Colonic mucosa (tissue), 4 donors: ENCODE results near the gene VSIG10L2. TPM values are rescaled to one million over a fixed set of nuclear protein-coding genes. Genes with fewer than 3 reads are reported as not detected.

Source experiments
- DNase-seq: peaks from one replicate; pipeline ENCODE4 v3.0.0-alpha.2; 2020
- H3K27ac ChIP-seq: fragments of 200-600 bp; one replicate; pipeline ENCODE4 v1.8.0; 2021
- H3K27me3 ChIP-seq: fragments of 200-600 bp; one replicate; pipeline ENCODE4 v1.8.0; 2021
- H3K36me3 ChIP-seq: fragments of 200-600 bp; one replicate; pipeline ENCODE4 v1.8.0; 2021
- H3K4me1 ChIP-seq: fragments of 200-600 bp; one replicate; pipeline ENCODE4 v1.8.0; 2021; ENCODE audit warnings: mild to moderate bottlenecking
- H3K4me3 ChIP-seq: fragments of 200-600 bp; one replicate; pipeline ENCODE4 v1.8.0; 2021
- H3K9ac ChIP-seq, 2 donors: one replicate each; pipeline ENCODE4 v1.7.0; 2013; ENCODE audit warnings: control low read depth in 2 of 2, low read depth in 2 of 2, low read length in 2 of 2
- H3K9me3 ChIP-seq: fragments of 200-600 bp; one replicate; pipeline ENCODE4 v1.8.0; 2021
- intact Hi-C: fragments of 100-400 bp; cut with DNase I; formaldehyde crosslinking; loops from one replicate; pipeline ENCODE4 v1.14.1; 2022
- total RNA-seq, 2 donors: library from RNA; stranded (reverse); fragmentation: NEBNext Ultra II Directional in 1 of 2; extraction: Animal tissue kit (Norgen Biotek cat#: 25700) in 1 of 2; gene quantifications; one replicate each; pipeline ENCODE4 v1.2.1, GENCODE V29; 2021
- TF ChIP-seq, protein P1 (sequence below): fragments of 200-600 bp; IDR thresholded peaks from one replicate; pipeline ENCODE4 v1.8.0; 2022; ENCODE audit warnings: antibody characterized with exemption, mild to moderate bottlenecking
- donor health status: healthy.
- donor health status: DM: no; HTN: no; CAD: no.
- donor health status: DM: no; HTN: no; CAD: no.

Gene VSIG10L2
- total RNA-seq, 2 donors from 2014 or later: not detected

DNA sequence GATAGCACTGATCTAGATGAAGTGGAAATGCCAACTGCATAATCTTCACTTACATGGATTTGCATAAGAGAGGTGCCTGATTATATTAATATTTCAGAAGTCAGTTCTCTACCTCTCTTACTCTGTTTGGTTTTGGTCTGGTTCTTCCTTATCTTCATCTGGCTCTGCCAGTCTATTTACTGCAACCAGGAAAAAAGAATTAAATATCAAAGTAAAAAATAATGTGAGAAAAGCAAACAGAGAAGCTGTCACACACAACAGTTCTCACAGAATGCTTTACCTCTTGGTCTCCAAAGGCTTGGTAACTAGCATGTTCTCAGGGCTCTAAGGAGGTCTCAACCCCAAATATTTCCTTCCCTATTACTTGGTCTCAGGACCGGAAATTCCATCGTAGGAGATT lies 6.7 kb downstream of the VSIG10L2 start:
- TF ChIP-seq, protein P1, sequence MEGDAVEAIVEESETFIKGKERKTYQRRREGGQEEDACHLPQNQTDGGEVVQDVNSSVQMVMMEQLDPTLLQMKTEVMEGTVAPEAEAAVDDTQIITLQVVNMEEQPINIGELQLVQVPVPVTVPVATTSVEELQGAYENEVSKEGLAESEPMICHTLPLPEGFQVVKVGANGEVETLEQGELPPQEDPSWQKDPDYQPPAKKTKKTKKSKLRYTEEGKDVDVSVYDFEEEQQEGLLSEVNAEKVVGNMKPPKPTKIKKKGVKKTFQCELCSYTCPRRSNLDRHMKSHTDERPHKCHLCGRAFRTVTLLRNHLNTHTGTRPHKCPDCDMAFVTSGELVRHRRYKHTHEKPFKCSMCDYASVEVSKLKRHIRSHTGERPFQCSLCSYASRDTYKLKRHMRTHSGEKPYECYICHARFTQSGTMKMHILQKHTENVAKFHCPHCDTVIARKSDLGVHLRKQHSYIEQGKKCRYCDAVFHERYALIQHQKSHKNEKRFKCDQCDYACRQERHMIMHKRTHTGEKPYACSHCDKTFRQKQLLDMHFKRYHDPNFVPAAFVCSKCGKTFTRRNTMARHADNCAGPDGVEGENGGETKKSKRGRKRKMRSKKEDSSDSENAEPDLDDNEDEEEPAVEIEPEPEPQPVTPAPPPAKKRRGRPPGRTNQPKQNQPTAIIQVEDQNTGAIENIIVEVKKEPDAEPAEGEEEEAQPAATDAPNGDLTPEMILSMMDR: no peak
- H3K36me3 ChIP-seq: no peaks in the 10 kb centered on the region
- no peak overlapping the region for H3K27ac ChIP-seq
- no peaks in the 10 kb centered on the region for H3K4me1 ChIP-seq
- no peaks in the 10 kb centered on the region for H3K9me3 ChIP-seq
- H3K4me3 ChIP-seq: no peak overlapping the region
- H3K27me3 ChIP-seq: no peaks in the 10 kb centered on the region
- intact Hi-C loops: no loop called here
- no peak for DNase-seq
- no peak overlapping the region for H3K9ac ChIP-seq

DNA sequence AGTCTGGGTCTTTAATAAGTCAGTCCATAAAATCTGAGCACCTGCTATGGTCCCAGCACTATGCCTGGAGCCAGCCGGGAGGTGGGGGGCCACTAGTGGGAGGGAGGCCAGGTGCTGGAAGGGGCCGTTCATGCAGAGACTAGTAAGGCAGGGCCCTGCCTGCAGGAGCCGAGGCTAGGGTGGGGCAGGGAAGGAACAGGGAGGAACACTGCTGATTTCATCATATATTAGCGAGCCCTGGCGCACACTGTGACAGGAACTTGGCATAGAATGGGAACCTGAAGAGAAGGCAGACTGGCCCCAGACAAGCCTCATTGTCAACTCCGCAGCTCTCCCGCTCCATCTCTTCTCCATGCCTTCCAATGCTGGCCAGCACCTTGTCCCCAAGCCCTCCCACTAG lies 7.1 kb downstream of the VSIG10L2 start:
- intact Hi-C loops: no loop called here
- Histone ChIP-seq H3K27me3 (no peaks in the 10 kb centered on the region), H3K36me3 (no peaks in the 10 kb centered on the region), H3K9ac (no peak overlapping the region), H3K9me3 (no peaks in the 10 kb centered on the region), H3K4me1 (no peaks in the 10 kb centered on the region), H3K27ac (no peak overlapping the region), H3K4me3 (no peak overlapping the region)
- TF ChIP-seq, protein P1: no peak
- DNase-seq: peak; percentile 57

DNA sequence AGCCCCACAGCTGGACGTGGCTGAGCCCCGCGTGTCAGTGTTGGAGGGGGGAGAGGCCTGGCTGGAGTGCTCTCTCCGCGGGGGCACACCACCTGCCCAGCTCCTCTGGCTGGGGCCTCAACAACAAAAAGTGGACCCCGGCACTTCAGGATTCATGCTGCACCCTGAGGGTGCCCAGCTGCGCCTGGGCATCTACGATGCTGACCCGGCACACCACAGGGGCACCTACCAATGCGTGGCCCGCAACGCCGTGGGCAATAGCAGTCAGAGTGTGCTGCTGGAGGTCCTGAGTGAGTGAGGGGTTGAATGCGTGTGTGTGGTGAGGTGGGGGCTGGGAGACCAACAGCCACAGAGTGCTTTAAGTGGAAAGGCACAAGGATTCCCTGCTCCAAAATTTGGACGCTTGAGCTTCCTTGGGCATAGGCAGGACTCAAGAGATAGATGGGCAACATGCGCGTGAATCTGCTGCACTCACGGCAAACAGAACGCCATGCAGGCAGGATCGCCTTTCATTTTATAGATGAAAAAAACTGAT lies 7.6 kb downstream of the VSIG10L2 start:
- no peak overlapping the region for H3K9ac ChIP-seq
- no peaks in the 10 kb centered on the region for H3K9me3 ChIP-seq
- DNase-seq: no peak
- H3K4me3 ChIP-seq: no peak overlapping the region
- intact Hi-C loops: no loop called here
- TF ChIP-seq, protein P1: no peak
- no peaks in the 10 kb centered on the region for H3K27me3 ChIP-seq
- no peaks in the 10 kb centered on the region for H3K36me3 ChIP-seq
- H3K27ac ChIP-seq: no peak overlapping the region
- H3K4me1 ChIP-seq: no peaks in the 10 kb centered on the region

DNA sequence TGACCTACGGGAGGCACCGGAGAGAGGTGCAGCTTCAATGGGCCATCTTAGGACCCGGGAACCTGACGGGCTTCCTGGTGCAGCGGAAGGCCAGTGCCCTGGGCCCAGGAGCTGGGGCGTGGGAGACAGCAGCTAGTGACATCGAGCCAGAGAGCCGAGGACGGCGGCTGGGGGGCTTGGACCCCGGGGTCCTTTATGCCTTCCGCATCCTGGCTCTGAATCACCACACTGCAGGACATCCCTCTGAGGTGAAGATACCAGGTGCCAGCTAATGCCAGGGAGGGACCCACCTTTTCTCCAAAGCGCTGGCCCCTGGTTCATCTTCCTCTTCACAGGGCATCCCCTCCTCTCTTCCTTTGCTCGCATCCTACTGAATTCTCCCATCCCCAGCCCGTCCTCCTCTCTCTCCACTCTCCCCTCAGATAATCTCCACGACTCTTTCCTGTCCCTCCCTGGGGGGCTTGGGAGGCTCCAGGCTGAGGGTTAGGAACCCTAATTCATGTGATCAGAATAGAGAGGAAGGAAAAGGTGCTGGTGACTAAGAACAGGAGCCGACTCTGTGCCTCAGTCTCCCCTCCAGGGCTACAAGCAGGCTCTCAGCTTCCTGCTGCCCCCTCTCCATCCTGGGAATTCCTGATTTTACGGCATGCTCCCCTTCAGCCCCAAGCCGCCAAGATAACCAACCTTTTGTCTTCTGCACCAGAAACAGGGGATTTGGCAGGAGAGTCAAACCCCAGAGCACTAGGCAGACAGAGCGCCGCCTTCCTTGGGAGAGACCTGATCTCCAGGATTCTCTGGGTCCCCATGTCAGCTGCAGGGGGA lies 8.5 kb downstream of the VSIG10L2 start:
- intact Hi-C loops: no loop called here
- Histone ChIP-seq H3K4me1 (no peaks in the 10 kb centered on the region), H3K9me3 (no peaks in the 10 kb centered on the region), H3K4me3 (no peak overlapping the region), H3K27ac (no peak overlapping the region), H3K27me3 (no peaks in the 10 kb centered on the region), H3K9ac (no peak overlapping the region), H3K36me3 (no peaks in the 10 kb centered on the region)
- DNase-seq: no peak
- TF ChIP-seq, protein P1: no peak

DNA sequence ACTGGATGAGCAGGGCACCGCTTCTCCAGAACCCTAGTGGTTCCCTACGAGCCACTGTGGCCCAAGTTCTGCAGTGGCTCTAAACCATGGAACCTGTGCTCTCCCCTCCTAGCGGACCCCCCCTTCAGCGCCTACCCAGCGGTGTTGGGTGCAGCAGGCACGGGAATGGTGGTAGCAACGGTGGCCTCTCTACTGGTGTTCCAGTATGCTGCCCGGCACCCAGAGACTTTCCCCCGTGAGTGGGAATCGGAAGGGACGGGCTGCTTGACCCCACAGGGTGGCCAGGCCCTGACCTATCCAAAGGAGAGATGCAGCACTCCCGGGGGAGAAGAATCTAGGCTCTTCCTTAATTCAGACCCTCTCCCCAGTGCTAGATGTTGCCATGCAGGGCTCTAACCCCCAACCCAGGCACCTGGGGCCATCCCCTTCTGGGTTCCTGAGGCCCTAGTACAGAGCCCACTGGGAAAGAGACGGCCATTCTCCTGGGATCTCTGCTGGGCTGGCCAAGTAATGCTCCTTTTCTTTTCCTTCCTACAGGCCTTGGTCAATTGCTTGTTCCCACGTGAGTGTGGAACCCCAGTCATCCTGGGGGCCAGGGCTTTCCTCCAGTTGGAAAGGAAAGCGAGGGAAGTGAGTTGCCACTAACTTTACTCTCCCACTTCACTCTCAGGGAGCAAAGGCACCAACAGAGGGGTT lies 9.2 kb downstream of the VSIG10L2 start:
- intact Hi-C loops: no loop called here
- no peak overlapping the region for H3K27ac ChIP-seq
- no peaks in the 10 kb centered on the region for H3K9me3 ChIP-seq
- TF ChIP-seq, protein P1: no peak
- no peaks in the 10 kb centered on the region for H3K4me1 ChIP-seq
- no peak for DNase-seq
- H3K36me3 ChIP-seq: no peaks in the 10 kb centered on the region
- no peaks in the 10 kb centered on the region for H3K27me3 ChIP-seq
- no peak overlapping the region for H3K4me3 ChIP-seq
- no peak overlapping the region for H3K9ac ChIP-seq
